ENCODE results near the gene GDPD4.

Gene GDPD4

GRCh38 chr11:77191823-77192495 is 109.5 kb downstream of the GDPD4 start (continued):
- TF ChIP-seq ZNF292 (tag by site-specific recombination; IDR thresholded peaks at IDR 0.05; ENCODE audit: borderline replicate concordance, low read depth): no peak
- peak; percentile 93 for TF ChIP-seq SCRT1 (tag by site-specific recombination; IDR thresholded peaks at IDR 0.05; ENCODE audit: borderline replicate concordance)
- TF ChIP-seq SP3 (tag by site-specific recombination; IDR thresholded peaks at IDR 0.05): peak; percentile 42; the same call in 1 of the 2 replicates
- no peak for TF ChIP-seq ZNF518A (tag by site-specific recombination; conservative IDR thresholded peaks at IDR 0.05; ENCODE audit: low read depth)
- TF ChIP-seq ZNF514 (tag by site-specific recombination; IDR thresholded peaks at IDR 0.05): no peak
- TF ChIP-seq KLF17 (tag by site-specific recombination; IDR thresholded peaks at IDR 0.05): 0 out of 2 replicates have a peak, but pooled peaks have one; percentile 22
- no peak for TF ChIP-seq BCL11B (tag by site-specific recombination; IDR thresholded peaks at IDR 0.05; ENCODE audit: low read depth)
- 0 out of 2 replicates have a peak, but pooled peaks have one; percentile 15 for TF ChIP-seq ZSCAN4 (tag by site-specific recombination; IDR thresholded peaks at IDR 0.05)
- TF ChIP-seq ZNF391 (tag by site-specific recombination; IDR thresholded peaks at IDR 0.05; ENCODE audit: borderline replicate concordance, low read depth): peak; percentile 74; the same call in 1 of the 2 replicates
- TF ChIP-seq ZNF785 (tag by site-specific recombination; IDR thresholded peaks at IDR 0.05): no peak
- TF ChIP-seq ZSCAN23 (tag by site-specific recombination; IDR thresholded peaks at IDR 0.05): no peak
- TF ChIP-seq ZNF174 (tag by site-specific recombination; IDR thresholded peaks at IDR 0.05): no peak
- TF ChIP-seq ZNF624 (tag by site-specific recombination; IDR thresholded peaks at IDR 0.05): no peak
- TF ChIP-seq ZNF10 (tag by site-specific recombination; IDR thresholded peaks at IDR 0.05): no peak
- TF ChIP-seq ZNF521 (tag by site-specific recombination; IDR thresholded peaks at IDR 0.05): no peak
- TF ChIP-seq ZFP41 (tag by site-specific recombination; IDR thresholded peaks at IDR 0.05; ENCODE audit: borderline replicate concordance): no peak
- no peak for TF ChIP-seq GLI4 (tag by site-specific recombination; IDR thresholded peaks at IDR 0.05)
- no peak for TF ChIP-seq KLF7 (tag by site-specific recombination; IDR thresholded peaks at IDR 0.05; ENCODE audit: borderline replicate concordance)
- no peak for TF ChIP-seq PRDM10 (tag by site-specific recombination; IDR thresholded peaks at IDR 0.05)
- TF ChIP-seq EGR2 (tag by site-specific recombination; IDR thresholded peaks at IDR 0.05; ENCODE audit: low read depth): no peak; the same call in 1 of the 2 replicates
- no peak for TF ChIP-seq ZNF223 (tag by site-specific recombination; IDR thresholded peaks at IDR 0.05)
- TF ChIP-seq HOXA7 (CRISPR knock-in tag; IDR thresholded peaks at IDR 0.05; ENCODE audit: borderline replicate concordance): no peak
- no peak for TF ChIP-seq ZNF704 (tag by site-specific recombination; IDR thresholded peaks at IDR 0.05)
- no peak for TF ChIP-seq ZBTB11 (tag by site-specific recombination; conservative IDR thresholded peaks at IDR 0.05; ENCODE audit: low read depth)

Data from HEK293 (cell line).